HepG2 (cell line): Measurements from ENCODE around the gene EBF4. TPM values are rescaled to one million over a fixed set of nuclear protein-coding genes. Genes with fewer than 3 reads are reported as not detected.
A peak's percentile ranks its signal among the peaks of the same experiment; 100 is the strongest.

ENCODE experiments used
- BCL6 ChIP-seq: IDR thresholded peaks from 2 replicates; pipeline ENCODE4 v1.6.1; 2016; ENCODE audit warnings: missing genetic modification reagents, missing compliant biosample characterization
- BRD4 ChIP-seq: sonication (generic); formaldehyde crosslinking; IDR thresholded peaks from 2 replicates; pipeline ENCODE4 v1.4.0; 2020; ENCODE audit warnings: missing genetic modification reagents
- GATAD1 ChIP-seq: IDR thresholded peaks from 2 replicates; pipeline ENCODE4 v1.6.1; 2016; ENCODE audit warnings: missing genetic modification reagents, missing compliant biosample characterization
- GATAD2A ChIP-seq: IDR thresholded peaks from 2 replicates; pipeline ENCODE4 v1.6.1; 2016
- ISL2 ChIP-seq: sonication (generic); formaldehyde crosslinking; IDR thresholded peaks from 2 replicates; pipeline ENCODE4 v1.5.0; 2020; ENCODE audit warnings: missing genetic modification reagents
- KDM5B ChIP-seq: sonication (generic); formaldehyde crosslinking; IDR thresholded peaks from 2 replicates; pipeline ENCODE4 v1.4.0; 2020; ENCODE audit warnings: missing genetic modification reagents, mild to moderate bottlenecking, borderline replicate concordance
- MEIS2 ChIP-seq: sonication (generic); formaldehyde crosslinking; IDR thresholded peaks from 2 replicates; pipeline ENCODE4 v1.9.0; 2021; ENCODE audit warnings: mild to moderate bottlenecking, missing genetic modification reagents
- SIN3B ChIP-seq: fragments of 150-350 bp; IDR thresholded peaks from 2 replicates; pipeline ENCODE4 v1.6.1; 2014; ENCODE audit warnings: low read length
- SIX1 ChIP-seq: sonication (generic); formaldehyde crosslinking; IDR thresholded peaks from 2 replicates; pipeline ENCODE4 v1.4.0; 2020; ENCODE audit warnings: missing genetic modification reagents, borderline replicate concordance
- SMAD1 ChIP-seq: sonication (generic); formaldehyde crosslinking; IDR thresholded peaks from 2 replicates; pipeline ENCODE4 v1.4.0; 2020; ENCODE audit warnings: missing genetic modification reagents, low read depth, mild to moderate bottlenecking, borderline replicate concordance
- SMAD3 ChIP-seq: sonication (generic); formaldehyde crosslinking; IDR thresholded peaks from 2 replicates; pipeline ENCODE4 v1.4.0; 2020; ENCODE audit warnings: missing genetic modification reagents
- SOX6 ChIP-seq, 2 experiments: fragments of 450-650 bp in 1 of 2; sonication (generic) in 1 of 2; formaldehyde crosslinking in 1 of 2; IDR thresholded peaks; 2 replicates each; pipeline versions ENCODE4 v1.4.0 to v1.6.1; 2017 to 2020; ENCODE audit warnings: antibody characterized with exemption in 1 of 2, mild to moderate bottlenecking in 1 of 2, missing genetic modification reagents in 1 of 2
- SRSF1 ChIP-seq: fragments of 200-400 bp; formaldehyde crosslinking; optimal IDR thresholded peaks from 2 replicates; pipeline ENCODE3; 2017; ENCODE audit warnings: mild to moderate bottlenecking, low read depth, low read length, moderate library complexity
- SSRP1 ChIP-seq: IDR thresholded peaks from 2 replicates; pipeline ENCODE4 v1.6.1; 2016; ENCODE audit warnings: control low read depth
- TEAD3 ChIP-seq: optimal IDR thresholded peaks from 2 replicates; pipeline ENCODE3; 2016; ENCODE audit warnings: borderline replicate concordance
- ZMYM2 ChIP-seq: sonication (generic); formaldehyde crosslinking; IDR thresholded peaks from 2 replicates; pipeline ENCODE4 v1.8.0; 2022; ENCODE audit warnings: mild to moderate bottlenecking, missing genetic modification reagents
- ZNF205 ChIP-seq: IDR thresholded peaks from 2 replicates; pipeline ENCODE4 v1.6.1; 2018; ENCODE audit warnings: missing biosample characterization, missing genetic modification reagents
- ZNF557 ChIP-seq: sonication (generic); formaldehyde crosslinking; IDR thresholded peaks from 2 replicates; pipeline ENCODE4 v1.4.0; 2020; ENCODE audit warnings: missing genetic modification reagents
- polyA plus RNA-seq, 8 experiments: library from polyadenylated mRNA; depleted of rRNA in 3 of 8; stranded (reverse) in 7 of 8; unstranded in 1 of 8; fragments of >200 nt; fragmentation: Illumina TruSeq in 4 of 8; extraction: Trizol in 4 of 8; gene quantifications; 2 replicates each; pipeline versions ENCODE4 v1.2.1 to v1.2.3, GENCODE V29; 2011 to 2016; ENCODE audit warnings: low read depth in 4 of 8, missing spikeins in 1 of 8, mixed read lengths in 1 of 8; ENCODE audit not compliant: insufficient read depth in 1 of 8
- total RNA-seq, 5 experiments: library from RNA; depleted of rRNA; stranded (reverse); fragments of >200 nt; fragmentation: Illumina TruSeq; extraction: Trizol; gene quantifications; 2 replicates each; pipeline ENCODE4 v1.2.3, GENCODE V29; 2016; ENCODE audit warnings: low read depth in 1 of 5
- TF ChIP-seq, protein P1 (sequence below): sonication (generic); formaldehyde crosslinking; IDR thresholded peaks from 2 replicates; pipeline ENCODE4 v1.5.1; 2020; ENCODE audit warnings: mild to moderate bottlenecking, missing genetic modification reagents, moderate library complexity
- TF ChIP-seq, protein P2 (sequence below): sonication (generic); formaldehyde crosslinking; IDR thresholded peaks from 2 replicates; pipeline ENCODE4 v1.9.0; 2021; ENCODE audit warnings: missing genetic modification reagents, borderline replicate concordance
- TF ChIP-seq, protein P3 (sequence below): sonication (generic); formaldehyde crosslinking; IDR thresholded peaks from 2 replicates; pipeline ENCODE4 v1.5.1; 2020; ENCODE audit warnings: mild to moderate bottlenecking, missing genetic modification reagents, borderline replicate concordance

Gene EBF4
- total and polyA plus RNA-seq, 2 of the 13 experiments (the other 11 are each of a cell fraction or from before 2014, with no cell fraction given), result 0.84 to 2.2 TPM

DNA sequence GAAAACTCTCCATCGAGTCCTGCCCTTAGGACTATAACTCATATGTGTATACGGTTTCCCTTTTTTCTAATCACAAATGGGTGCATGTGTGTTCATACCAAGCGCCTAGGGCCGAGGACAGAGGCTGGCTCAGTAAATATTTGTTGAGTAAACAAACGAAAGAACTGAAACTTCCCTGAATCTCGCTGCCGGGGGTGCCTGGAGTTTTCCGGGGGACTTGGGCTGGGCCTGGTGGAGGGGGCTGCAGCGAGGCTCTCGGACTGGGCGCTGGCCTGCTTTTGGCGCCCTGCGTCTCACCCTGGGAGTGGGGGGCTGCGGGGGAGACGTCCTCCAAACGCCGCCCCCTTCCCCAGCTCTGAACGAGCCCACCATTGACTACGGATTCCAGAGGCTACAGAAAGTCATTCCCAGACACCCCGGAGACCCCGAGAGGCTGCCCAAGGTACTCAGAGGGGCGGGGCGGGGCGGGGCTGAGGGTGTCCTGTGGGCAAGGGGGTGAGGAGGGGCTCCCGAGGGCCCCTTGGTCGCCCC, 58.8 kb downstream of the EBF4 start (continued):
- TF ChIP-seq, protein P1, sequence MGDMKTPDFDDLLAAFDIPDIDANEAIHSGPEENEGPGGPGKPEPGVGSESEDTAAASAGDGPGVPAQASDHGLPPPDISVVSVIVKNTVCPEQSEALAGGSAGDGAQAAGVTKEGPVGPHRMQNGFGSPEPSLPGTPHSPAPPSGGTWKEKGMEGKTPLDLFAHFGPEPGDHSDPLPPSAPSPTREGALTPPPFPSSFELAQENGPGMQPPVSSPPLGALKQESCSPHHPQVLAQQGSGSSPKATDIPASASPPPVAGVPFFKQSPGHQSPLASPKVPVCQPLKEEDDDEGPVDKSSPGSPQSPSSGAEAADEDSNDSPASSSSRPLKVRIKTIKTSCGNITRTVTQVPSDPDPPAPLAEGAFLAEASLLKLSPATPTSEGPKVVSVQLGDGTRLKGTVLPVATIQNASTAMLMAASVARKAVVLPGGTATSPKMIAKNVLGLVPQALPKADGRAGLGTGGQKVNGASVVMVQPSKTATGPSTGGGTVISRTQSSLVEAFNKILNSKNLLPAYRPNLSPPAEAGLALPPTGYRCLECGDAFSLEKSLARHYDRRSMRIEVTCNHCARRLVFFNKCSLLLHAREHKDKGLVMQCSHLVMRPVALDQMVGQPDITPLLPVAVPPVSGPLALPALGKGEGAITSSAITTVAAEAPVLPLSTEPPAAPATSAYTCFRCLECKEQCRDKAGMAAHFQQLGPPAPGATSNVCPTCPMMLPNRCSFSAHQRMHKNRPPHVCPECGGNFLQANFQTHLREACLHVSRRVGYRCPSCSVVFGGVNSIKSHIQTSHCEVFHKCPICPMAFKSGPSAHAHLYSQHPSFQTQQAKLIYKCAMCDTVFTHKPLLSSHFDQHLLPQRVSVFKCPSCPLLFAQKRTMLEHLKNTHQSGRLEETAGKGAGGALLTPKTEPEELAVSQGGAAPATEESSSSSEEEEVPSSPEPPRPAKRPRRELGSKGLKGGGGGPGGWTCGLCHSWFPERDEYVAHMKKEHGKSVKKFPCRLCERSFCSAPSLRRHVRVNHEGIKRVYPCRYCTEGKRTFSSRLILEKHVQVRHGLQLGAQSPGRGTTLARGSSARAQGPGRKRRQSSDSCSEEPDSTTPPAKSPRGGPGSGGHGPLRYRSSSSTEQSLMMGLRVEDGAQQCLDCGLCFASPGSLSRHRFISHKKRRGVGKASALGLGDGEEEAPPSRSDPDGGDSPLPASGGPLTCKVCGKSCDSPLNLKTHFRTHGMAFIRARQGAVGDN (CRISPR knock-in tag), result peak; percentile 32; the same call in 1 of the 2 replicates
- TF ChIP-seq, protein P2, sequence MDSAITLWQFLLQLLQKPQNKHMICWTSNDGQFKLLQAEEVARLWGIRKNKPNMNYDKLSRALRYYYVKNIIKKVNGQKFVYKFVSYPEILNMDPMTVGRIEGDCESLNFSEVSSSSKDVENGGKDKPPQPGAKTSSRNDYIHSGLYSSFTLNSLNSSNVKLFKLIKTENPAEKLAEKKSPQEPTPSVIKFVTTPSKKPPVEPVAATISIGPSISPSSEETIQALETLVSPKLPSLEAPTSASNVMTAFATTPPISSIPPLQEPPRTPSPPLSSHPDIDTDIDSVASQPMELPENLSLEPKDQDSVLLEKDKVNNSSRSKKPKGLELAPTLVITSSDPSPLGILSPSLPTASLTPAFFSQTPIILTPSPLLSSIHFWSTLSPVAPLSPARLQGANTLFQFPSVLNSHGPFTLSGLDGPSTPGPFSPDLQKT (CRISPR knock-in tag), result no peak
- peak; percentile 66; the same call in 1 of the 2 replicates for TF ChIP-seq SMAD3 (CRISPR knock-in tag)
- peak; percentile 83 for TF ChIP-seq TEAD3 (CRISPR knock-in tag)
- 0 out of 2 replicates have a peak, but pooled peaks have one; percentile 6 for TF ChIP-seq ZMYM2 (CRISPR knock-in tag)
- no peak for TF ChIP-seq BRD4
- TF ChIP-seq SMAD1 (CRISPR knock-in tag), result no peak
- peak; percentile 22; the same call in 1 of the 2 replicates for TF ChIP-seq GATAD1 (CRISPR knock-in tag)
- no peak for TF ChIP-seq SOX6 (IDR thresholded peaks at IDR 0.05)
- TF ChIP-seq SOX6 (CRISPR knock-in tag; IDR thresholded peaks at IDR 0.05), result peak; percentile 78
- peak; percentile 6 for TF ChIP-seq SRSF1
- 0 out of 2 replicates have a peak, but pooled peaks have one; percentile 45 for TF ChIP-seq ISL2 (CRISPR knock-in tag)
- TF ChIP-seq SIN3B, result no peak
- TF ChIP-seq ZNF205, result peak; percentile 100
- TF ChIP-seq ZNF557 (CRISPR knock-in tag), result no peak
- TF ChIP-seq MEIS2 (CRISPR knock-in tag), result no peak
- TF ChIP-seq BCL6 (CRISPR knock-in tag), result peak; percentile 69; the same call in 1 of the 2 replicates
- TF ChIP-seq, protein P3, sequence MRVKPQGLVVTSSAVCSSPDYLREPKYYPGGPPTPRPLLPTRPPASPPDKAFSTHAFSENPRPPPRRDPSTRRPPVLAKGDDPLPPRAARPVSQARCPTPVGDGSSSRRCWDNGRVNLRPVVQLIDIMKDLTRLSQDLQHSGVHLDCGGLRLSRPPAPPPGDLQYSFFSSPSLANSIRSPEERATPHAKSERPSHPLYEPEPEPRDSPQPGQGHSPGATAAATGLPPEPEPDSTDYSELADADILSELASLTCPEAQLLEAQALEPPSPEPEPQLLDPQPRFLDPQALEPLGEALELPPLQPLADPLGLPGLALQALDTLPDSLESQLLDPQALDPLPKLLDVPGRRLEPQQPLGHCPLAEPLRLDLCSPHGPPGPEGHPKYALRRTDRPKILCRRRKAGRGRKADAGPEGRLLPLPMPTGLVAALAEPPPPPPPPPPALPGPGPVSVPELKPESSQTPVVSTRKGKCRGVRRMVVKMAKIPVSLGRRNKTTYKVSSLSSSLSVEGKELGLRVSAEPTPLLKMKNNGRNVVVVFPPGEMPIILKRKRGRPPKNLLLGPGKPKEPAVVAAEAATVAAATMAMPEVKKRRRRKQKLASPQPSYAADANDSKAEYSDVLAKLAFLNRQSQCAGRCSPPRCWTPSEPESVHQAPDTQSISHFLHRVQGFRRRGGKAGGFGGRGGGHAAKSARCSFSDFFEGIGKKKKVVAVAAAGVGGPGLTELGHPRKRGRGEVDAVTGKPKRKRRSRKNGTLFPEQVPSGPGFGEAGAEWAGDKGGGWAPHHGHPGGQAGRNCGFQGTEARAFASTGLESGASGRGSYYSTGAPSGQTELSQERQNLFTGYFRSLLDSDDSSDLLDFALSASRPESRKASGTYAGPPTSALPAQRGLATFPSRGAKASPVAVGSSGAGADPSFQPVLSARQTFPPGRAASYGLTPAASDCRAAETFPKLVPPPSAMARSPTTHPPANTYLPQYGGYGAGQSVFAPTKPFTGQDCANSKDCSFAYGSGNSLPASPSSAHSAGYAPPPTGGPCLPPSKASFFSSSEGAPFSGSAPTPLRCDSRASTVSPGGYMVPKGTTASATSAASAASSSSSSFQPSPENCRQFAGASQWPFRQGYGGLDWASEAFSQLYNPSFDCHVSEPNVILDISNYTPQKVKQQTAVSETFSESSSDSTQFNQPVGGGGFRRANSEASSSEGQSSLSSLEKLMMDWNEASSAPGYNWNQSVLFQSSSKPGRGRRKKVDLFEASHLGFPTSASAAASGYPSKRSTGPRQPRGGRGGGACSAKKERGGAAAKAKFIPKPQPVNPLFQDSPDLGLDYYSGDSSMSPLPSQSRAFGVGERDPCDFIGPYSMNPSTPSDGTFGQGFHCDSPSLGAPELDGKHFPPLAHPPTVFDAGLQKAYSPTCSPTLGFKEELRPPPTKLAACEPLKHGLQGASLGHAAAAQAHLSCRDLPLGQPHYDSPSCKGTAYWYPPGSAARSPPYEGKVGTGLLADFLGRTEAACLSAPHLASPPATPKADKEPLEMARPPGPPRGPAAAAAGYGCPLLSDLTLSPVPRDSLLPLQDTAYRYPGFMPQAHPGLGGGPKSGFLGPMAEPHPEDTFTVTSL (CRISPR knock-in tag), result peak; percentile 70; the same call in 1 of the 2 replicates
- peak; percentile 85; the same call in 1 of the 2 replicates for TF ChIP-seq KDM5B
- TF ChIP-seq GATAD2A, result peak; percentile 74; the same call in 1 of the 2 replicates
- TF ChIP-seq SSRP1 (CRISPR knock-in tag), result 0 out of 2 replicates have a peak, but pooled peaks have one; percentile 16
- no peak for TF ChIP-seq SIX1
